ENCODE results near the gene HTR1D. TPM values are rescaled to one million over a fixed set of nuclear protein-coding genes. Genes with fewer than 3 reads are reported as not detected.

The HTR1D gene
- total RNA-seq, 2 experiments from 2014 or later, result not detected

GRCh38 chr1:23177438-23178380 lies 39.6 kb downstream of the HTR1D start:
- DNase-seq (peak; percentile 69), ATAC-seq (peak; percentile 69)
- H3K4me1 Mint-ChIP-seq (ENCODE audit: low read depth), result peaks cover 16% of the 10 kb centered on the region
- no peaks in the 10 kb centered on the region for H3K9me3 Mint-ChIP-seq
- POLR2A ChIA-PET, result interaction anchor here (1.0 to 1.9 kb wide), 2 partner anchors 75 to 78 kb away, joined by 5 to 6 read pairs; no protein-coding TSS in a partner anchor
- H3K27ac Mint-ChIP-seq, result no peak overlapping the region
- intact Hi-C loops (cut with micrococcal nuclease), result no loop called here
- no peak for TF ChIP-seq CTCF (IDR thresholded peaks at IDR 0.05)
- H3K4me3 Mint-ChIP-seq, result peak overlapping the region; percentile 63
- CTCF ChIA-PET, result interaction anchor here (0.7 to 15.7 kb wide), 6 partner anchors 12 to 92 kb away, joined by 3 to 748 read pairs (median 3); no protein-coding TSS in a partner anchor
- peaks cover 25% of the 10 kb centered on the region for H3K27me3 Mint-ChIP-seq
- H3K36me3 Mint-ChIP-seq (ENCODE audit: low read depth), result no peaks in the 10 kb centered on the region

- no peak for DNase-seq
- H3K36me3 Mint-ChIP-seq (ENCODE audit: low read depth), result no peaks in the 10 kb centered on the region
- TF ChIP-seq CTCF (IDR thresholded peaks at IDR 0.05), result no peak
- intact Hi-C loops (cut with micrococcal nuclease), result no loop called here
- ChIA-PET CTCF (interaction anchor here (0.7 to 15.7 kb wide), 4 partner anchors 7 to 92 kb away, joined by 3 to 748 read pairs (median 50); no protein-coding TSS in a partner anchor), POLR2A (interaction anchor here (1.0 to 1.9 kb wide), 2 partner anchors 74 to 78 kb away, joined by 5 to 6 read pairs; no protein-coding TSS in a partner anchor)
- peaks cover 16% of the 10 kb centered on the region for H3K4me1 Mint-ChIP-seq (ENCODE audit: low read depth)
- peak overlapping the region; percentile 63 for H3K4me3 Mint-ChIP-seq
- H3K27ac Mint-ChIP-seq, result no peak overlapping the region
- peaks cover 25% of the 10 kb centered on the region for H3K27me3 Mint-ChIP-seq
- H3K9me3 Mint-ChIP-seq, result no peaks in the 10 kb centered on the region
- no peak for ATAC-seq
These were observed 40.3 kb downstream of the HTR1D start for GRCh38 chr1:23177031-23177430.

GRCh38 chr1:23174426-23175110 lies 42.7 kb downstream of the HTR1D start:
- peak; percentile 41 for ATAC-seq
- DNase-seq, result no peak
- Mint-ChIP-seq H3K27me3 (peaks cover 22% of the 10 kb centered on the region), H3K27ac (no peak overlapping the region), H3K4me1 (ENCODE audit: low read depth) (peaks cover 21% of the 10 kb centered on the region), H3K4me3 (no peak overlapping the region), H3K36me3 (ENCODE audit: low read depth) (no peaks in the 10 kb centered on the region), H3K9me3 (no peaks in the 10 kb centered on the region)
- intact Hi-C loops (cut with micrococcal nuclease), result no loop called here
- ChIA-PET CTCF (interaction anchor here (8.8 to 15.7 kb wide), 2 partner anchors 9 to 77 kb away, joined by 93 to 748 read pairs; no protein-coding TSS in a partner anchor), POLR2A (interaction anchor here (1.4 to 2.1 kb wide), 3 partner anchors 68 to 75 kb away, joined by 3 to 7 read pairs (median 3); no protein-coding TSS in a partner anchor)
- no peak for TF ChIP-seq CTCF (IDR thresholded peaks at IDR 0.05)

GRCh38 chr1:23171181-23171755 lies 46.0 kb downstream of the HTR1D start:
- H3K36me3 Mint-ChIP-seq (ENCODE audit: low read depth), result no peaks in the 10 kb centered on the region
- intact Hi-C loops (cut with micrococcal nuclease), result no loop called here
- peaks cover 4% of the 10 kb centered on the region for H3K27me3 Mint-ChIP-seq
- CTCF ChIA-PET, result interaction anchor here (0.9 to 8.8 kb wide), 3 partner anchors 12 to 72 kb away, joined by 4 to 93 read pairs (median 6); no protein-coding TSS in a partner anchor
- no peak overlapping the region for H3K27ac Mint-ChIP-seq
- DNase-seq (no peak), ATAC-seq (no peak)
- H3K4me1 Mint-ChIP-seq (ENCODE audit: low read depth), result peaks cover 30% of the 10 kb centered on the region
- H3K9me3 Mint-ChIP-seq, result no peaks in the 10 kb centered on the region
- TF ChIP-seq CTCF (IDR thresholded peaks at IDR 0.05), result no peak
- POLR2A ChIA-PET, result interaction anchor here (1.1 kb wide), 1 partner anchor 10 kb away, joined by 3 read pairs; no protein-coding TSS in a partner anchor
- H3K4me3 Mint-ChIP-seq, result no peak overlapping the region

Data from activated CD8-positive, alpha-beta T cell treated with anti-CD3 and anti-CD28 coated beads for 36 hours (primary cell).